LNCaP clone FGC (cell line): ENCODE results near the gene PPAN.

Source experiments
- DNase-seq: peaks from one replicate; pipeline ENCODE4 v3.0.0-alpha.2; 2011; ENCODE audit warnings: low read depth
- H3K4me3 ChIP-seq: 2 replicates; pipeline ENCODE4 v1.5.1; 2011; ENCODE audit warnings: mild to moderate bottlenecking, low read depth, low read length, control low read depth
- CTCF ChIP-seq: IDR thresholded peaks from 2 replicates; pipeline ENCODE4 v1.5.1; 2012; ENCODE audit warnings: mild to moderate bottlenecking; ENCODE audit not compliant: control insufficient read depth, insufficient read depth; ENCODE audit errors: extremely low read depth

Gene PPAN

GRCh38 chr19:10122045-10122444 is 15.9 kb downstream of the PPAN start:
- no peak for TF ChIP-seq CTCF
- H3K4me3 ChIP-seq, result no peak overlapping the region
- DNase-seq, result peak; percentile 92

DNA sequence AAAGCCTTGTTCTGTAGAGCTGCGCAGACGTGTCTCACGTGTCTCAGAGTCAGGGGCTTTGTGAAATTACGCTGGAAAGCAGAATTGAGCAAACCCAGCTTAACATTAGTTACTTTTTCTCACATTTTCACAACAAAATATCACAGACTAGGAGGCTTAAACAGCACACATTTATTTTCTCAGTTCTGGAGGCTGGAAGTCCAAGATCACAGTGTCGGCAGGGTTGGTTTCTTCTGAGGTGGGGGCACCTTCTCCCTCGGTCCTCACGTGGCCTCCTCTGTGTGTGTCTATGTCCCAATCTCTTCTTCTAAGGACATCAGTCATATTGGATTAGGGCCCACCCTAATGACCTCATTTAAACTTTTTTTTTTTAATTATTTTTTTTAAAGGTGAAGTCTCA is 18.3 kb downstream of the PPAN start:
- no peak overlapping the region for H3K4me3 ChIP-seq
- TF ChIP-seq CTCF, result no peak
- DNase-seq, result no peak

- H3K4me3 ChIP-seq, result no peak overlapping the region
- DNase-seq, result no peak
- no peak for TF ChIP-seq CTCF
These were observed 20.1 kb downstream of the PPAN start for GRCh38 chr19:10126213-10126639.

GRCh38 chr19:10132905-10133304 is 26.7 kb downstream of the PPAN start:
- DNase-seq, result no peak

DNA sequence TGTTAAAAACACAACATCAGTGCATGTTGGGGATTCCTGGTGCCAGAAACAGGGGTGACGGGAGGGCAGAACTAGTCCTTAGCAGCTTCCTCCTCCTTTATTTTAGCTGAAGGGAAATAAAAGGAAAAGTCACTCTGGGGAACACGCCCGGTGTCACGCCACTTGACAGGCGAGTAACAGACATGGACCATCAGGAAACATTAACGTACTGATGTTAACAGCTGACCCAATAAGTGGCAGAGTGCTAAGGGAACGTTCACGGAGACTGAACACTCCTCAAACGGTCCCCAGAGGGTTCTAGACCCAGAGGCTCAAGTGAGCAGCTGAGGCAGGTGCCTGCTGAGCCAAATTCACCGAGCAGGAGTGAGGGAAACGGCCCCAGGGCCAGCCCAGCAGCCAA is 27.4 kb downstream of the PPAN start:
- no peak for TF ChIP-seq CTCF
- H3K4me3 ChIP-seq, result no peak overlapping the region
- DNase-seq, result no peak

More at GRCh38 chr19:10132905-10133304, 26.7 kb downstream of the PPAN start:
- TF ChIP-seq CTCF, result no peak
- H3K4me3 ChIP-seq, result no peak overlapping the region

- H3K4me3 ChIP-seq, result no peak overlapping the region
- no peak for TF ChIP-seq CTCF
- no peak for DNase-seq
These were observed 27.9 kb downstream of the PPAN start for GRCh38 chr19:10134040-10134439.

- TF ChIP-seq CTCF, result no peak
- H3K4me3 ChIP-seq, result no peak overlapping the region
- DNase-seq, result no peak
These were observed 29.6 kb downstream of the PPAN start for GRCh38 chr19:10135551-10136334.
